Left lobe of liver (tissue), 2 donors: ENCODE results near the gene RAD50. TPM values are rescaled to one million over a fixed set of nuclear protein-coding genes. Genes with fewer than 3 reads are reported as not detected.
A peak's percentile ranks its signal among the peaks of the same experiment; 100 is the strongest.
"Not testable (repeated sequence)": the region's sequence is repeated elsewhere in the genome, so short reads cannot be mapped to it uniquely, and the experiment has no call there.

Source experiments
- ATAC-seq: fragments of 200-7000 bp; cut with Tn5 transposase; one replicate; pipeline ENCODE4 v1.9.1; 2020; ENCODE audit warnings: mild to moderate bottlenecking, moderate library complexity
- DNase-seq: peaks from one replicate; pipeline ENCODE4 v3.0.0-alpha.2; 2020; ENCODE audit warnings: low spot score
- total RNA-seq: library from RNA; stranded (reverse); gene quantifications from one replicate; pipeline ENCODE4 v1.2.1, GENCODE V29; 2021
- donor health status: DM: no; HTN: no; CAD: no; lungs with moderate emphysema.
- donor health status: DM: no; HTN: yes; CAD: no.

The RAD50 gene
- total RNA-seq, result 14.5 TPM

- DNase-seq (peak; percentile 96), ATAC-seq (peak; percentile 97)
Observed at GRCh38 chr5:132556763-132557477, at the start of gene RAD50. TSS of gene RAD50 (plus strand) at chr5:132556977. CDS start at chr5:132557325, 348 bp downstream.

GRCh38 chr5:132510076-132510475, 46.7 kb upstream of the RAD50 start:
- DNase-seq (no peak), ATAC-seq (no peak)

- ATAC-seq, DNase-seq: not testable (repeated sequence)
Observed at GRCh38 chr5:132513618-132514336, 43.0 kb upstream of the RAD50 start.

GRCh38 chr5:132522067-132522466, 34.7 kb upstream of the RAD50 start:
- ATAC-seq, result not testable (repeated sequence)

GRCh38 chr5:132524877-132525276, 31.9 kb upstream of the RAD50 start:
- not testable (repeated sequence) for DNase-seq, ATAC-seq

More at GRCh38 chr5:132522067-132522466, 34.7 kb upstream of the RAD50 start:
- DNase-seq, result not testable (repeated sequence)

GRCh38 chr5:132525299-132525724, 31.5 kb upstream of the RAD50 start:
- DNase-seq (no peak), ATAC-seq (no peak)

GRCh38 chr5:132526290-132526973, 30.3 kb upstream of the RAD50 start:
- peak; percentile 98 for ATAC-seq

GRCh38 chr5:132526974-132527564, 29.7 kb upstream of the RAD50 start:
- ATAC-seq, result peak; percentile 8
- DNase-seq, result no peak

More at GRCh38 chr5:132526290-132526973, 30.3 kb upstream of the RAD50 start:
- no peak for DNase-seq

GRCh38 chr5:132528021-132528420, 28.8 kb upstream of the RAD50 start:
- no peak for ATAC-seq
- DNase-seq, result no peak

GRCh38 chr5:132528866-132529634, 27.7 kb upstream of the RAD50 start:
- no peak for DNase-seq
- ATAC-seq, result no peak

GRCh38 chr5:132530946-132531345, 25.8 kb upstream of the RAD50 start:
- ATAC-seq, result no peak
- DNase-seq, result no peak

GRCh38 chr5:132539716-132540115, 17.1 kb upstream of the RAD50 start:
- ATAC-seq (no peak), DNase-seq (no peak)

GRCh38 chr5:132540149-132540548, 16.6 kb upstream of the RAD50 start:
- ATAC-seq (no peak), DNase-seq (no peak)

- no peak for ATAC-seq
- DNase-seq, result no peak
Observed at GRCh38 chr5:132540764-132541163, 16.0 kb upstream of the RAD50 start.

GRCh38 chr5:132543472-132544201, 13.1 kb upstream of the RAD50 start, which contains the start of gene IL5:
TSS of gene IL5 (minus strand) at chr5:132543522. CDS start at chr5:132543478, 44 bp downstream.
- ATAC-seq (no peak), DNase-seq (no peak)

GRCh38 chr5:132546108-132546507, 10.7 kb upstream of the RAD50 start:
- ATAC-seq, result no peak

GRCh38 chr5:132547269-132547668, 9.5 kb upstream of the RAD50 start:
- no peak for ATAC-seq
- no peak for DNase-seq

More at GRCh38 chr5:132546108-132546507, 10.7 kb upstream of the RAD50 start:
- DNase-seq, result no peak

- ATAC-seq, result not testable (repeated sequence)
Observed at GRCh38 chr5:132548834-132549233, 7.9 kb upstream of the RAD50 start.

GRCh38 chr5:132549576-132549975, 7.2 kb upstream of the RAD50 start:
- DNase-seq (no peak), ATAC-seq (no peak)

More at GRCh38 chr5:132548834-132549233, 7.9 kb upstream of the RAD50 start:
- not testable (repeated sequence) for DNase-seq
